MCF 10A (cell line): ENCODE measurements around the gene DIP2B. TPM values are rescaled to one million over a fixed set of nuclear protein-coding genes. Genes with fewer than 3 reads are reported as not detected.

Experiments used
- BruUV-seq: library from RNA; stranded (reverse); fragments of 400-500 nt; replicated peaks from 2 replicates; lab custom pipeline; 2021; lab: Mats Ljungman, UMichigan
- CTCF ChIA-PET: fragments of 300-600 bp; sonication (Branson Sonifier 250); formaldehyde crosslinking; extraction: SDS; loops from one replicate; lab custom pipeline; 2021; ENCODE audit warnings: antibody characterized with exemption, inconsistent platforms; lab: Yijun Ruan, JAX
- POLR2A ChIA-PET: fragments of 300-600, 350-650 bp; sonication (Branson Sonifier 250); formaldehyde crosslinking; extraction: SDS; loops from one replicate; lab custom pipeline; 2020; ENCODE audit warnings: antibody characterized with exemption, inconsistent platforms; lab: Yijun Ruan, JAX
- DNase-seq: peaks from one replicate; pipeline ENCODE4 v3.0.0-alpha.2; 2018; ENCODE audit not compliant: unreplicated experiment
- H3K27ac Mint-ChIP-seq: one replicate; pipeline ENCODE4 v1.8.0; 2022; ENCODE audit warnings: mild to moderate bottlenecking, low read depth, mixed read lengths; ENCODE audit not compliant: unreplicated experiment
- H3K27me3 Mint-ChIP-seq: one replicate; pipeline ENCODE4 v1.8.0; 2022; ENCODE audit warnings: mixed read lengths; ENCODE audit not compliant: insufficient read depth, unreplicated experiment
- H3K36me3 Mint-ChIP-seq: one replicate; pipeline ENCODE4 v1.8.0; 2022; ENCODE audit warnings: mild to moderate bottlenecking, moderate library complexity, mixed read lengths; ENCODE audit not compliant: insufficient read depth, unreplicated experiment
- H3K4me1 Mint-ChIP-seq: one replicate; pipeline ENCODE4 v1.8.0; 2022; ENCODE audit warnings: mixed read lengths; ENCODE audit not compliant: insufficient read depth, unreplicated experiment
- H3K4me3 Mint-ChIP-seq: one replicate; pipeline ENCODE4 v1.8.0; 2022; ENCODE audit warnings: mild to moderate bottlenecking, moderate library complexity, mixed read lengths; ENCODE audit not compliant: unreplicated experiment
- H3K9me3 Mint-ChIP-seq: one replicate; pipeline ENCODE4 v1.8.0; 2022; ENCODE audit warnings: mixed read lengths; ENCODE audit not compliant: unreplicated experiment
- CTCF ChIP-seq: fragments of 200-600 bp; IDR thresholded peaks from one replicate; pipeline ENCODE4 v1.8.0; 2022; ENCODE audit warnings: antibody characterized with exemption, mild to moderate bottlenecking; ENCODE audit not compliant: unreplicated experiment
- intact Hi-C: fragments of 100-400 bp; cut with micrococcal nuclease; formaldehyde crosslinking; loops from 2 replicates; pipeline ENCODE4 v1.14.1; 2022
- total RNA-seq: library from RNA; stranded (reverse); gene quantifications from 2 replicates; pipeline ENCODE4 v1.2.3, GENCODE V29; 2022

DIP2B gene
- total RNA-seq, 1 experiment from 2014 or later: 18.8 TPM

DNA sequence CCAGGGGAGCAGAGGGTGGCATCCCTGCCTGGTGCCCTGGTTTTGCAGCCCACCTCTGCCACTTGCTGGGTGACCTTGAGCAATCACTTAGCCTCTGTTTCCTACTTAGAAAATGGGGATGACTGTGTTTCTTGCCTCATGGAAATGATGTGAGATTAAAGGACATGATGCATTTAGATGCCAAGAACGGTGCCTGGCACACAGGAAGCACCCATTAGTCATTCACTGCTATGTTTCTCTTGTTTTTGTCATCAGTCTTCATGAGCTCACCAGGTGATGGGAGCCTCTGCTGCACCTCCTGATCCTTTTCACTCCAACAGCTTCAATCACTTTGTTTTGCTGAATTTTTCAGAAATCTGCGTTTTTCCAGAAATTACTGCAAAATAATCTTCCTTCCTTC is 235.5 kb downstream of the DIP2B start:
- Mint-ChIP-seq H3K36me3 (peaks cover 86% of the 10 kb centered on the region), H3K4me1 (peaks cover 4% of the 10 kb centered on the region), H3K4me3 (no peak overlapping the region), H3K9me3 (no peaks in the 10 kb centered on the region), H3K27me3 (no peaks in the 10 kb centered on the region), H3K27ac (no peak overlapping the region)
- ChIA-PET CTCF (no interaction called here), POLR2A (interaction anchor here (0.6 to 1.1 kb wide), 2 partner anchors 8 to 25 kb away, joined by 3 to 5 read pairs; no protein-coding TSS in a partner anchor)
- TF ChIP-seq CTCF: no peak
- DNase-seq: peak; percentile 23
- intact Hi-C loops: no loop called here
- no TSS peak for BruUV-seq

- intact Hi-C loops: no loop called here
- no peaks in the 10 kb centered on the region for H3K9me3 Mint-ChIP-seq
- CTCF ChIA-PET: no interaction called here
- no peak overlapping the region for H3K27ac Mint-ChIP-seq
- POLR2A ChIA-PET: interaction anchor here (0.6 kb wide), 2 partner anchors 249 to 263 kb away, joined by 3 read pairs; no protein-coding TSS in a partner anchor
- no TSS peak for BruUV-seq
- no peak overlapping the region for H3K4me3 Mint-ChIP-seq
- no peaks in the 10 kb centered on the region for H3K27me3 Mint-ChIP-seq
- no peak for DNase-seq
- H3K36me3 Mint-ChIP-seq: peaks cover 89% of the 10 kb centered on the region
- H3K4me1 Mint-ChIP-seq: peaks cover 4% of the 10 kb centered on the region
- no peak for TF ChIP-seq CTCF
These were observed 238.0 kb downstream of the DIP2B start for GRCh38 chr12:50742776-50743175.

- no peak for TF ChIP-seq CTCF
- intact Hi-C loops: no loop called here
- Mint-ChIP-seq H3K9me3 (no peaks in the 10 kb centered on the region), H3K27me3 (no peaks in the 10 kb centered on the region), H3K4me3 (no peak overlapping the region), H3K4me1 (no peaks in the 10 kb centered on the region), H3K27ac (no peak overlapping the region), H3K36me3 (peaks cover 73% of the 10 kb centered on the region)
- ChIA-PET CTCF (interaction anchor here (1.0 kb wide), 1 partner anchor 11 kb away, joined by 3 read pairs; no protein-coding TSS in a partner anchor), POLR2A (interaction anchor here (0.6 kb wide), 1 partner anchor 17 kb away, joined by 4 read pairs; no protein-coding TSS in a partner anchor)
- no TSS peak for BruUV-seq
- DNase-seq: no peak
These were observed 241.1 kb downstream of the DIP2B start for GRCh38 chr12:50745861-50746260.

DNA sequence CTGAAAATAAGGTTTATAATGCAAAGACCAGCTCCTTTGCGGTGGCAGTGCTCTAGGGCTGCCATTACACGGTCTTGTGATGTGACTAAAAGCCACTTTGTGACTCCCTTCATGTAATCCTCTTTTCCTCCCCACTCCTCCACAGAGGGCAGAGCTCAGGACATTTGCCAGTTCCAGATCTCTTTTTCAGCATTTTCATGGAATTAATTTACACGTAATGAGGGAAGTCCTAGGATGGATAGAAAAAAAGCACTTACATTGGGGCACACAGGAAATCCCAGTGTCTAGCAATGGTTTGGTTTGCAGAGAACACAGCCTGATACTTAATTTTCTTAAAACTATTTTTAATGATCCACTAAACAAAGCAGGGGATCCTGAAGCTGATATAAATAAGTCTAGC is 241.6 kb downstream of the DIP2B start:
- TF ChIP-seq CTCF: no peak
- H3K36me3 Mint-ChIP-seq: peaks cover 67% of the 10 kb centered on the region
- no peaks in the 10 kb centered on the region for H3K4me1 Mint-ChIP-seq
- no TSS peak for BruUV-seq
- ChIA-PET POLR2A (no interaction called here), CTCF (interaction anchor here (0.6 to 0.7 kb wide), 2 partner anchors 79 to 496 kb away, joined by 3 read pairs; no protein-coding TSS in a partner anchor)
- H3K27me3 Mint-ChIP-seq: no peaks in the 10 kb centered on the region
- no peaks in the 10 kb centered on the region for H3K9me3 Mint-ChIP-seq
- intact Hi-C loops: no loop called here
- no peak overlapping the region for H3K27ac Mint-ChIP-seq
- DNase-seq: no peak
- H3K4me3 Mint-ChIP-seq: no peak overlapping the region
